GM21723 (cell line): ENCODE results near the gene GABBR1.

Source experiments
- ATAC-seq: cut with Tn5 transposase; IDR thresholded peaks from one replicate; pipeline ENCODE4 v1.9.1; 2021; ENCODE audit warnings: mild to moderate bottlenecking, moderate library complexity; ENCODE audit not compliant: unreplicated experiment

Gene GABBR1

DNA sequence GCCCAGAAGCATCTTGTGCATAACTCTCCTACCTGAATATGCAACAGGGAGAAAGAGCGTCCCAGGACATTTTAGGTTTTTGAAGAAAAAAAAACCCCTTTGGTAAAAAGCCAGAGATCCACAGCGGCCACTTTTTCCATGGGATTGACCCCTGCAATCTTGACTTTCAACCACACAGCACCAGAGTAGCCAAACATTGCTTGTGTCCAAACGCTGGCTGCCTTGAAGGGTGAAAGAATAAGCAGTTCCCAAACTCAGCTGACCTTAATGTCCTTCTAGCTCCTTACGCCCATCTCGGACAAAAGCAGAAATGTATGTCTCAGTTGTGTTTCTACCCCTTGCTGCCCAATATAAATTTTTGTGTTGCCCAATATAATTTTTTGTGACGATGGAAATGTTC is 22.7 kb upstream of the GABBR1 start:
- ATAC-seq: no peak

DNA sequence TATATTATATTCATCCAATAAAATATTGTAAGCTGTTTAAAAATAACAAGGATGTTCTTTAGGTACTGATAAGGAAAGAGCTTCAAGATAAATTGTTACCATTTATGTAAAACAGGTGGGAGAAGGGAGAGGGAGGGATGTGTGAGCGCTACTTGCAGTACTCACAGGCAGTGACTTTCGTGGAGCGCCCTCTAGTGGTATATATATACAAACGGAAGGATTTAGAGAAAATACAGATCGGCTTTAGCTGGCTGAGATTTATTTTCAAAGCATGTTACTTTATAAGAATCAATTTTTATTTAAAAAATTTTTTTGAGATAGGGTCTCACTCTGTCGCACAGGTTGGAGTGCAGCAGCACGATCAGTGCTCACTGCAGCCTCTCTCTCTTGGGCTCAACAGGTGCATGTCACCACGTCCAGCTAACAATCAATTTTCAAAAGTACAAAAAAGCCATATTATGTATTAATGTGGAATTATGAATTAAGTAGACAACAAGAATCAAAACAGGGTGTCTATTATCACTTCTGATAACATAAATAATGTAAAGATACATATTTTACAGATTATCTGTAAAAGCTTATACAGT is 20.6 kb upstream of the GABBR1 start:
- ATAC-seq: no peak

DNA sequence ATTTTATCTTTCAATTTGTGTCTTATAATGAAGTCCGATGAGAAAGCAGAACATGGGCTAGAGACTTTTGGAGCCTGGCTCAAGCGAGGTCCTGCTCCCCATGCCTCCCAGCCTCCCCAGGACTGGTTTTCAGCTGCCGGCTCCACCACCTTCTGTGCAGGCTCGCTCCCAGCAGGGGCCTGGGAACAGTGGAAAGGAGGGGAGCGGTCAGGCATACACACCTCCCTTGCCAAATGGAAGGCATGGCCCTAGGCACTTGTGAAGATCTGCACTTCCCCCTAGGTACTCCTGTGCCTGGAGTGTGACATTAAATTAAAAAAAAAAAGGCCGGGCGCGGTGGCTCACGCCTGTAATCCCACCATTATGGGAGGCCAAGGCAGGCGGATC is 19.2 kb upstream of the GABBR1 start:
- ATAC-seq: no peak

DNA sequence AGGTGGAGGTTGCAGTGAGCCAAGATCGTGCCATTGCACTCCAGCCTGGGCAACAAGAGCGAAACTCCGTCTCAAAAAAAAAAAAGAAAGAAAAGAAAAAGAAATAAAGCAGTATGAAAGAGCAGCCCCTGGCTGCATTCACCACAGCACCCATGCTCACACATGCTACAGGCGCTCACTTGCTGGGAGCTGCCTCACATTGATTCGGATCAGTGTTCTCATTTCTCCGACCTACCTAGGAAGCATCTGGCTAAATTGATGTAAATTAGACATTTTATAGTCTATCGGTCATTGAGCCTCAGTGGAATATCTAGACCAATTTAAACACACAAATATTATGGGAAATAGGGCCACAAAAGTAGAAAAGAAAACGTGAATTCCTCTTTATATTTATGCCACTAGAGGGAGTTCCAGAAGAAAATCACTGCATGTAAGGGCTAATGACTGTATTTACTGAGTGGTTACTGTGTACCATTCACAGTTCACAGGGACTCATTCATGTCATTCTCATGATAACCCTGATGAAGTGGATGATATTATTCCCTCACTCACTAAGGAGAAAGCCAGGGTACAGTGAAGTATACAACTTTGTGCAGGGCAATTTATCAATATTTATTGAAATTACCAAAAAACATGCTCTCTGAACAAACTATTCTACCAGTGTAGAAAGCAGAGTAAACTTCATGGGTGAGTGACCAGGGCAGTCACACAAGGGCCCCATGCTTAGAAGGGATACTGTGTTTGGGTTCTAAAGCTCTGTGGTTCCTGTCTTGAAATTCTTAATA is 18.6 kb upstream of the GABBR1 start:
- no peak for ATAC-seq

DNA sequence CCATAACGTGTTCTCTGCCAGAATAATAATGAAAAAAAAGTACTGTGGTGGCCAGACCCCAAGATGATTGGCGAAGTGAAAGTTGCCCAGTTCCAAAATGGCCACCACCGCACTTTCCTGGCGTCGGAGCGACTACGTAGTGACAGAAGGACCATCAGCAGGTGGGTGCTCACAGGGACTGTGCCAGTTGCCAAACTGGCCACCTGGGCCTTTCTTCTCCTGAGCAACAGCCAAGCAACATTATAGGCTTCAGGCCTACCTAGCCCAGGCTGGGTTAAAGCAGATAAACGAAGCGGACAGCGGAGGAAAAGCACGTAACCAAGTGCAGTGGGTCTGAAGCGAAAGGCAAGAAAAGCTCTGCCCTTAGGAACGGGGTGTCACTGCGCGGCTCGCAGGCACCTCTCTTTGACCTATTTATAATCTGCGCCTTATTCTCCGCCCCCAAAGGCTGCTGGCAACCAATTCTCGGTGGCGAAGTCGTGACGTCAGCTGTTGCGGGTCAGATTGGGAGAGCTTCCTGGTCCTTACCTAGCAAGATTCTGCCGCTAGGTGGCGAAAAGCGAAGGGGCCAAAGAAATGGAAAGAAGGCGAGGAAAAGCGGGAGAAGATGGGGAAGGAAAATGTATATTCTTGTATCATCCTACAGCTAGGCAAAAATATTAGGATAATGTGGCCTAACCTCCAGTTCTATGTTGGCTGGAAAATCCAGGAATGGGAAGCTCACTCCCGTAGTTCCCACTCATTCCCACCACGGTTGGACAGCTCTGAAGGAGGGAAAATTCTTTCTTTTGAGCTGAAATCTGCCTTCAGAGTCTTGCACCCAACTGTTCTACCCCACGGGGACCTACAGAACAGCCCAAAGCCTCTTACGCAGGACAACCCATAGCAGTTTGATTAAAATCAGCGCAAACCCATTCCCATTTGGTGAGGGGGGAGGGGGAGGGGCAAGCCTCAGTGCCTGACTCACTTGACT is 17.0 kb upstream of the GABBR1 start:
- peak; percentile 96 for ATAC-seq

DNA sequence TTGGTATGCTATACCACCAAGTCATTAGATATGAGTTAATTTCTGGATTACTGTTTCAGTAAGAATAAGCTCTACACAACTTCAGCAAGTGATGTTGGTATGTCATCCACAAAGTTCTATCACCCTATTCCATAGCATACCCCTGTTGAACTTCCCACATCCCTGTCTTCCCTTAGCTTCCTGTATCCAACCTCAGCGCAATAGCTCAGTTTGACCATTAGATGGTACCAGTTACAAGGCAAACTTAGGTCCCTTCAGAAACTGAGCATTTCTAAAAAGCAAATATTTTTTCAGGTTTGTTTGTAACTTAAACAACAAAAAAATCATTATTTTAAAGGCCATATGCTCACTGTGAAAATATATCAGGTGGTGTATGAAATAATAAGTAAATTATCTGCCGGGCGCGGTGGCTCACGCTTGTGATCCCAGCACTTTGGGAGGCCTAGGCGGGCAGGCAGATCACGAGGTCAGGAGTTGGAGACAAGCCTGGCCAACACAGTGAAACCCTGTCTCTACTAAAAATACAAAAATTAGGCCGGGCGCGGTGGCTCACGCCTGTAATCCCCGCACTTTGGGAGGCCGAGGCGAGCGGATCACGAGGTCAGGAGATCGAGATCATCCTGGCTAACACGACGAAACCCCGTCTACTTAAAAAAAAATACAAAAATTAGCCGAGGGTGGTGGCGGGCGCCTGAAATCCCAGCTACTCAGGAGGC is 15.1 kb upstream of the GABBR1 start:
- ATAC-seq: no peak

DNA sequence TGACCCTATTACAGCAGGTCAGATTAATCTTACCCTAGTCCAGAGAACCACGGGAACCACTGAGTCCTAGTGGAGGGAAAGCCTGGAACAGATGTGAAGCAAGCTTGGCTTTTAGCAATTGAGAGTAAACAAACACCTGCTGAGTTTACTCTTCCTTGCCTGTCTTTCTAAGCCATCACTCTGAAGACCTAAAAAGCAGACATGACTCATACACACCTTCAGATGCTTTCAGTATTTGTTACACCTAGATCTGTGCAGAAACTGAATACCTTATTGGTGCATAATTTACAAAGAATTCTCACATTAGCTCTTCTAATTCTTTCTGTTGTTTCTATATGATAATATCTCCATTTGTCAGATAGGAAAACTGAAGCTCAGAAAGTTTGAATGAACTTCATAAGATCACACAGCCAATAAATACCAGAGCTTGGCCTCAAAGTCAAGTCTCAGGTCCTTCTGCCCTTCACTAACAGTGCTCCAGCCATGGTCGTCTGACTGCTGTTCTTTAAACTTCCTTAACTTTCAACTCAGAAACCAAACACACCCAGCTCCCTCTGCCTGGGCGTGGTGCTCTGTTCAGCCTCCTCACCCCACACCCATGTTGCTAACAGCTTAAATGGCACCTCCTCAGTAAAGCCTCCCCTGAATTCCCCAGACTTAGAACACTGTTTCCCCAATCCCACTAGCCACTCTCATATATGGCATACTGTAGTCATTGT is 8.6 kb upstream of the GABBR1 start:
- no peak for ATAC-seq

DNA sequence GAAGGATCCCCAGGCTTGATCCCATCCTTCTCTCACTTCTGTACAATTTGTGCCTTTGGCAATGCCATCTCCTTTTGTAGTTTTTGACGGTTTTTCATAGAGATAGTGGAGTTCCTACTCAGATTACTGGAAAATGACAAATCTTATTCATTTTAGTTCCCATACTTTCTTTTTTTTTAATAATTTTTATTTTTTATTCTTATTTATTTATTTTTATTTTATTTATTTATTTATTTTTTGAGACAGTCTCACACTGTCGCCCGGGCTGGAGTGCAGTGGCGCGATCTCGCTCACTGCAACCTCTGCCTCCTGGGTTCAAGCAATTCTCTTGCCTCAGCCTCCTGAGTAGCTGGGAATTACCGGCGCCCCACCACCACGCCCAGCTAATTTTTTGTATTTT is 4.3 kb upstream of the GABBR1 start:
- no peak for ATAC-seq

DNA sequence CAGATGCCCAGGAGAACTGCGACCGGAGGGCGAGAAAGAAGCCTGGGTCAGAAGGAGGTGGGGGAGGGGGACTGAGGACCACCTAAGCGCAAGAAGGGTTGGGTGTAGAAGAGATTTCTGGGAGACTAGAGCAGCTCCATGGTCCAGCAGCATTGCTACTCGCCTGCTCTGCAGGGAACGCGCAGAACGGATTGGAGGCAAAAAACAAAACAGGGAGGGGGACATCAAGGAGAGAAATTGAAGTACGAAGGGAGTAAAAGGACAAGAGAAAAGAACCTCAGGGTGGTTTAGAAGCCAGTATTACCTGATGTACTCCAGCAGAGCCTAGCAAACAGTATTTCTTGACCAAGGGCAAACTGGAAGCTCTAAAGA is 537 bp upstream of the GABBR1 start:
- no peak for ATAC-seq

DNA sequence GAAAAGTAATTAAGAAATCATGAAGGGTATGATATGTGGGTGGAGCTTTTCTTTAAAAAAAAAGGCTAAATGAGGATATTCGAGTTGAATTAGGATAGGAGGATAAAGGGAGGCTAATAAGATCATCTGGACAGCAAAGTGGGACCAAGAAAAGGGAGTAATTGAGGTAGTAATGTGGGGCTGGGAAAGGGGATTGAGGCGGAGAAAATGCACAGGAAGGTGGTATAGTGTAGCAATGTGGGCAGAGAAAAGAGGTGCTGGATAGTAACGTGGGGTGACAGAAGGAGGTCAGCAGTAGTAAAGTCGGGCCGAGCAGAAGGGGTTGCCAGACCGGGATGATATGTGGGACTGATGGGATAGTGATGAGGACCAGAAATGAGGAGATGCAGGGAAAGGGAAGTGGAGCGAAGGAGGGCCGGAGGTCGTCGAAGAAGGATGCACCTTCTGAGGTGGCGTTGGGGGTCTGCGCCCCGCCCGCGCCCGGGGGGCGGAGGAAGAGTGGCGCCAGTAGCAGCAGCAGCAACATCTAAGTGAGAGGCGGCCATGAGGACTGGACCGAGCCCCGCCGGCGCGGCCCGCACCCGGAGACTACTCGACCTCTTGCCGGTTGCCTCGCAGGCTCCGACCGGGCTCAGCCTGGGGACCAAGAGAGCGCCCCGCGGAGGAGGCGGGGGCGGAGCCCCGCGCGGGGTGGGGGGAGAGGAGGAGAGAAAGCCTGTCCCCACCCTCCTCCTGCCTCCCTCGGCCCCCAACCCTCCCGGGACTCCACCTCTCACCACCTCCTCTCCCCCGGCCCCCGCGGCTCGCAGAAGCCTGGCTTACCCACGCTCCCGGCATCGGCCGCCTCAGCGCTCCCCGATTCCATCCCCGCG is 887 bp downstream of the GABBR1 start:
- peak; percentile 27 for ATAC-seq

DNA sequence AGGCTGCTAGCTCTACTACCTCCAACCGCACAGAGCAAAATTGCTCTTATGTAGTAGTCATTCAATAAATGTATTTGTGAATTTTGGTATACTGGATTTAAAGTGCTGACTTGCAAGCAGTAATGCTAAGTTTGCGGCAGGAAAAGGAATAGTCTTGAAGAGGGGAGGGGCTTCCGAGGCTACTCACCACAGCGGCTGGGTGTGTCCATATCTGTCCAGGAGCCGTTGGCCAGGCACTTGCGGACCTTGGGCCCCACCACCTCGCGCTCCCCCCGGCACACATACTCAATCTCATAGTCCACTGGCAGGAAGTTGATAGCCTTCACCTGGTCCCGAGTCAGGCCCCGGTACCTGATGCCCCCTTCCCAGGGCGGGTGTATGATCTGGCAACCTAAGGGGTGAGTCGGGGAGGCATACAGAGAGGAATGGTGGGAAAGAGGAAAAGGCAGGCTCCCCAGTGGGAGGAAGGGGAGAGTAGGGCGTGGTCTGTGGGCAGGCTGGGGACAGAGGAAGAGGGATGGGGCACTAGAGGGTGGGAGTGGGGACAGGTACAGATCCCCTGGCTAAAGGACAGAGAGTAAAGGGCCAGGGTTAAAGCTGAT is 1.7 kb downstream of the GABBR1 start:
- no peak for ATAC-seq

DNA sequence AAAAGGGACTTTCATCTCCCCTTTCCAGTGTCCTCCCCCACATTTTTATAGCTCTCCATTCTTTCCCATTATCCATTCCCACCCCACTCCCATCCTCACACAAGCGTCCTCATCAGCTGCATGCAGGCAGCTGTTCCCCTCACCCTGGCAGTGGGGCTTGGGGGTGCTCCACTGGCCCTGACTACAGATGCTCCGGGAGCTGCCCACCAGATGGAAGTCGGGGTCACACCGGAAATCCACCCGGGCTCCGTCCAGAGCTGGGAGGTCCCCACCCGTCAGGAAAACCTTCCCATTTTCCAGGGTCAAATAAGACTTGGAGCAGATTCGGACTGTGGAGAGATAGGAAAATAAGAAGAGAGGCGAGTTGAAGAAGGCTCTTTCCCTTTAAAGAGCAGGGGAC is 2.7 kb downstream of the GABBR1 start:
- no peak for ATAC-seq

DNA sequence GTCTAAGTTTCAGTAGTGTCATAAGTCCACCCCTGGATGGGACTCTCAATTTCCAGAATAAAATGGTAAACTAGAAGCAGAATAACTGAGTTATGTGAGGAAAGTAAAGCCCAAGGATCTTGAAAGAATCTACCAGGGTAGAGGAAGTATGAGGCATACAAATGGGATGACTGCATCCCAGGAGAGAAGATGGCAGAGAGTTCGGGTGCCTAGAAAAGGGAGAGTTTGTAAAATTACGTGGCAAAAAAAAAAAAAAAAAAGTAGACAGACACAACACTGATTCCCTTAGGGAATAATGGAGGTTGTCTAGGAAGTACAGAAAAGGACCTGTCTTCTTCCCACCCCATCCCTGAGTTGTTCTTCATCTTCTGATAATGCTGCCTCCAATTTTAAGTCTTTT is 3.4 kb downstream of the GABBR1 start:
- ATAC-seq: no peak

DNA sequence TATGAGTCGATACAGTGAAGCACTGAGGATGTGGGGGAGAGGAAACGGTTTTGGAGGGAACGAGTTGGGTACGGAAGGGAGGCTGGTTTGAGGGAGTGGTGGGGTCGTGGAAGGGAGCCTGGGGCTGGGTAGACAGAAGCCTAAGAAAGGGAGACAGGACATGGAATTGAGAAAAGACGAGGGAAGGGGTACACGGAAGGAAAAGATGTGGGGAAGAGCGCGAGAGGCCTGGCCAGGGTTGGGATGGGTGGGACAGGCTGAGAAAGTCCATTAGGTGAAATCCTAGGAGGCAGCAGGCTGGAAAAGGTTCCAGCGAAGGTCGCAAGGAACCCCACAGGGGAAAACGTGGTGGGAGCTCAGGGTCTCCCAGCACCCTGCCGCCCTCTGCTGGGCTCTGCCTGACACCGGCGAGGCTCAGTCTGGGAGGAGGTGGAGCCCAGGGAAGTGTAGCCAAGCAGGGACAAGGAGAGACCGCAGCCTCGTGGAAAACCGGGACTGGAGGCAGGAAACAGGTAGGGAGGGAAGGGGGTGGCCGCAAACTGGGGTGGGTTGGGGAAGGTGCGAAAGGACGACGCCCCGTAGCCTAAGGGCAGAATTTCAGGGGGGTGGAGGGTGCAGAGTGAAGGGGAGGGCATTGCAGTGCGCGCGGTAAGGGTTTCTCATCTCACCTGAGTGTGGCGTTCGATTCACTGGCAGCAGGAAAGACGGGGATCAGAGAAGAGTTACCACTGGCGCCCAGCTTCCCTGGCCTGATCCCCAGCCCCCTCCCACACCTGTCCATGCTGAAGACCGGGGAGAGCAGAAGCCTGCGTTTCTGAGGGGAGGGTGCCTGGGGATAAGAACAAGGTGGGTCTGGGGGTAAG is 4.3 kb downstream of the GABBR1 start:
- ATAC-seq: no peak

DNA sequence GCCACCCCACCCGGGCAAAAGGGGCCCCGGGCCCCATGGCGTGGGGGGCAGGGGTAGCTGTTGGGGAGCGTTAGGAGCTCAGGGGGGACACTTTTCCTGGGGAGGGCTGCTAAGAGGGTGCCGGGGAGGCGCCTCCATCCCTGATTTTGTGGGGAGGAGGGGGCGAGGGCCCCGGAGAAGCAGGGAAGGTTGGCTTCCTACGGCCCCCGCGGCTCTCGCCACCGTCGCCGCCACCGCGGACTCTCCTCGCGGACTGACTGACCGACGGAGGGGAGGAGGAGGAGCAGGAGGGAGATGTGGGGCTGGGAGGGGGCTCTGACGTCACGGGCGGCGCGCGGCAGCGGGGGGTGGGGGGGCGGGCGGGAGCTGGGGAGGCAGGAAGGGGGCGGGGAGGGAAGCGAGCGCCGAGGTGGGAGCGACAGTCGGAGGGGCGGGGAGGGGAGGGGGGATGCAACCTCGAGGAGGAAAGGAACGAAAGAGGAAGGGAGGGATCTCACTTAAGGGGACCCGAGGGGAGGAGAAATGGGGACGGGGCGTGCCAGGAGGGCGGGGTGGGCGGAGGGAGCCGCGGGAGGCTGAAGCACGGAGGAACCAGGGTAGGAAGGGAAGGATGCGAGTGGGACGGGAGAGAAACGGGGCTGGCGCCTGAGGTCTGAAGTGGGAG is 5.1 kb downstream of the GABBR1 start:
- no peak for ATAC-seq

DNA sequence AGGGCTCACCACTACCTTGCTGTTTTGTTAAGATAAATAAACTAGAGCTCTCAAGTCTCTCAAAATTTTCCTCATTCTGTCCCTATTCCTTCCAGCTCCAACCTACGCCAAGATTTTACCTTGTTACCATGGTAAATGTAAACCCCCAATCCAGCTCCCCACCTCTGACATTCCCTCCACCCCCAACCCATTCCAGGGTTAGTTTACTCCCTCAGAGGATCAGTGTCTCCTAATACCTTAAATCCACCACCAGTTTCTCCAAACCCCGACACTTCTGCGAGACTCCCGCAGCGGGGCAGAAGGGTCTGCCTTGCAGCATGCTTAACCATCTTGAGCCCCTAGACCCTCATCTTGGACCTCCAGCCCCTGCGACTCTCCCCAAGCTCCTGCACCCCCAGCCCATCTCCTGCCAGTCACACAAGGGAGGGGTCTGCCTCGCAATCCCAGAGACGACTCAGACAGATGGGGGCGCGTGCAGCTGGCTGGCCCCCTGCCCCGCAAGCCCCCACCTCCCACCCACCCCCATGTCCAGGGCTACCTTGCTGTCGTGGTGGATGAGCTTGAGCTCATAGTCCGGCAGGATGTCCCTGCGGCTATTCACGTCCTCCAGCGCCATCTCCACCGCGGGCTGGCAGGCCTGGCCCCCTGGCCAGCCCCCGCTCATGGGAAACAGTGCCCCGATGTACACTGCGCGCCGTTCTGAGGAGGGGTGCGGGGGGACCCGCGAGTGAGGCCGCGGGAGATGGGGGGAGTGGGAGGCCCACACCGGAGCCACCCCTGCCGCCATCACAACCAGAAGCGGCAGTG is 5.8 kb downstream of the GABBR1 start:
- no peak for ATAC-seq
